NCI-H187 (cell line): Measurements from ENCODE around the gene ANAPC16.
"Not testable (repeated sequence)": the region's sequence is repeated elsewhere in the genome, so short reads cannot be mapped to it uniquely, and the experiment has no call there.

ENCODE experiments used
- DNase-seq, 2 experiments: peaks; one replicate each; lab custom pipeline; 2025; lab: John Stamatoyannopoulos, UW

The ANAPC16 gene

DNA sequence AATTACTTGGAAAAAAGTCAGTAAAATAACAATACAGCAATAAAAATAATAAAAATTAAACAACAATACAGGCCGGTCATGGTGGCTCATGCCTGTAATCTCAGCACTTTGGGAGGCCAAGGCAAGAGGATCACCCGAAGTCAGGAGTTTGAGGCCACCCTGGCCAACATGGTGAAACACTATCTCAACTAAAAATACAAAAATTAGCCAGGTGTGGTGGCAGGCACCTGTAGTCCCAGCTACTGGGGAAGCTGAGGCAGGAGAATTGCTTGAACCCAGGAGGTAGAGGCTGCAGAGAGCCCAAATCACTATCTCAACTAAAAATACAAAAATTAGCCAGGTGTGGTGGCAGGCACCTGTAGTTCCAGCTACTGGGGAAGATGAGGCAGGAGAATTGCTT, 4.0 kb upstream of the ANAPC16 start:
- DNase-seq, result not testable (repeated sequence)

DNA sequence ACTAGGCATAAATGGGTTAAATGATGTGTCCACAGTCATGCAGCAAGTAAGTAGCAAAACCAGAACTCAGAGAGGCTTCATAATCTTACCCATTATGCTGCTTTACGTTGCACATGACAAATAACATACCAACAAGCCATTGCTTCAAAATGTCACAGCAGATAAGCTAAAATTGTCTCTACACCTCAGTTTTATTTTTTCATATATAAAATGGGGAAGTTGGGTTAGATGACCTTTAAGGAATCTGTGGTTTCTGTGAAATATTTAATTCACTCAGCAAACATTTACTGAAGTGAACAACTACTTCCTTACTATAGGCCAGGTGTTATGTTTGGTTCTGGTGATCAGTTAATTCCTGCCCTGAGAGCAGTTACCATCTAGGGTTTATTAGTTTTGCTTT, 2.5 kb downstream of the ANAPC16 start:
- DNase-seq, result no peak

DNA sequence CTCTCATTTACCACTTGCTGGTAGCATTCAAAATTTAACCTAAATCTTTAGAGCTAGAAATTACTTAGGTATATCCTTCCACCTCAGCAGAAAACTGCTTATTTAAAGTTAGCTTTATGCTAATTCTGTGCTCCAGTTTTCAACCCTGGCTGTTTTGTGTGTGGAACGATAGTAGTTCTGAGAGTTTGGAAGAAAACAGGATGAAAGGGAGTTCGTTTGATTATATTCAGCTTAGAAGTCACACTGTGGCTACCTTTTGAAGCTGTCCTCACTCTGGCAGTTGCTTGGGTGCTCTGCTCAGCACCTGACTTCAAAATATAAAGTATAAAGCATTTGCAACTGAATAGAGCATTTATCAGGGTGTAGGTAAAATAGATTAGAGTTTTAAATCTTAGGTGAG, 2.9 kb downstream of the ANAPC16 start:
- DNase-seq, result no peak

DNA sequence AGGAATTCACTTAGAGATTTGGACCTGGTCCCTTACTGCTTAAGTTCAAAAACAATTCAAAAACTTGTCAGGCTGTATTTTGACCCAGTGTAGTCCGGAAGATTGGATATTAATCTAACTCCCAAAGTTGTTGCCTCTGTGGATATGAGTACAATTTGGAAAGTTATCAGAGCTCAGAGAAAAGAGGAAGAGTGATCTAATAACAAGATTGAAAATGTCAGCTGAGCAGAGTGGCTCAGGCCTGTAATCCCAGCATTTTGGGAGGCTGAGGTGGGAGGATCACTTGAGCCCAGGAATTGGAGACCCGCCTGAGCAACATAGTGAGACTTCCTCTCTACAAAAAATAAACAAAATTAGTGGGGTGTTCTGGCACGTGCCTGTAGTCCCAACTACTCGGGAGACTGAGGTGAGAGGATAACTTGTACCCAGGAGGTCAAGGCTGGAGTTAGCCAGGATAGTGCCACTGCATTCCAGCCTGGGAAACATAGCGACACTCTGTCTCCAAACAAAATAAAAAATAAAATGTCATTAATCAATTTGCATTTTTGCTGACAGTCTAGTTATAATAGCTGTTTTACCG, 3.5 kb downstream of the ANAPC16 start:
- no peak for DNase-seq

DNA sequence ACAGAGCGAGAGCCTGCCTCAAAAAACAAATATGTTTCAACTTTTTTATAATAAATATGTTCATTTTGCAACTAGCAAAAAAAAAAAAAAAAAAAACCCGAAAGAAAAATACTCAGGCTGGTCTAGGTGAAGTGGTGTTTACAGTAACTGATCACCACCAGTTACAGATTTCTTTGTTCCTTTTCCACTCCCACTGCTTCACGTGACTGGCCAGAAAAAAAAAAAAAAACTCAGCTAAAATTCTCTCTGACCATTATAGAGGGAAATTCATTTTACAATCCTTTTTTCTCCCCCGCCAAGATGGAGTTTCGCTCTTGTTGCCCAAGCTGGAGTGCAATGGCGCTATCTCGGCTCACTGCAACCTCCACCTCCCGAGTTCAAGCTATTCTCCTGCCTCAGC, 4.8 kb downstream of the ANAPC16 start:
- no peak for DNase-seq

DNA sequence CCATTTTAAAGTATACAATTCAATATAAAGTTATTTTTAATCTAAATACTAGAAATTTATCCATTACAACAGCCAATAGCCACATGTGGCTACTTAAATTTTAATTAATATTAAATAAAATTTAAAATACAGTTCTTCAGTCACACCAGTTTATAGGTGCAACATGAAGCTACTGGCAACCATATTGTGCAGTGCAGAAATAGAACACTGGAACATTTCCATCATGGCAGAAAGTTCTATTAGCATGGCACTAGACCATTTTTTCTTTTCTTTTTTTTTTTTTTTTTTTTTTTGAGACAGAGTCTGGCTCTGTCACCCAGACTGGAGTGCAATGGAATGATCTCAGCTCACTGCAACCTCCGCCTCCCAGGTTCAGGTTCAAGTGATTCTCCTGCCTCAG, 5.5 kb downstream of the ANAPC16 start:
- DNase-seq, result no peak

DNA sequence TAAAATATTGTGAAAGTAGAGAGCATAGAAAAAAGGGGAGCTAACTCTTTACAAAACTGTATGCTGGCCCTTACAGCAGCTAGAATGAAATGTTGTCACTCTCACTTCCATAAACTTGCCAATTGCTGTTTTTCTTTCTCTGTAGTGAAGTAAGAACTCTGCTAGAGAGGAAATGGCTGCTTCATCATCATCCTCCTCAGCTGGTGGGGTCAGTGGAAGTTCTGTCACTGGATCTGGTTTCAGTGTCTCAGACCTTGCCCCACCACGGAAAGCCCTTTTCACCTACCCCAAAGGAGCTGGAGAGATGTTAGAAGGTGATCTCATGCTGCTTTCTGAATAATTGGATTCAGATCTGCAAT, 7.9 kb downstream of the ANAPC16 start:
- DNase-seq, result no peak

DNA sequence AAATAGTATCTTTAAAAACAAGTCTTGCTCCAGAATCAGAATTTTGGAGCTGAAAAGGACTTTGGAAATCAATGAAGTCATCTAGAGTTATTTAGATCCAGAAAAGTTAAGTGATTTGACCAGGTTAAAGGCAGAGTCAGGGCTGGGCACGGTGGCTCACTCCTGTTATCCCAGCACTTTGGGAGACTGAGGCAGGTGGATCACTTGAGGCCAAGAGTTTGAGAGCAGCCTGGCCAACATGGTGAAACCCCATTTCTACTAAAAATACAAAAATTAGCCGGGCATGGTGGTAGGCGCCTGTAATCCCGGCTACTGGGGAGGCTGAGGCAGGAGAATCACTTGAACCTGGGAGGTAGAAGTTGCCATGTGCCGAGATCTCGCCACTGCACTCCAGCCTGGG, 8.4 kb downstream of the ANAPC16 start:
- DNase-seq, result not testable (repeated sequence)

DNA sequence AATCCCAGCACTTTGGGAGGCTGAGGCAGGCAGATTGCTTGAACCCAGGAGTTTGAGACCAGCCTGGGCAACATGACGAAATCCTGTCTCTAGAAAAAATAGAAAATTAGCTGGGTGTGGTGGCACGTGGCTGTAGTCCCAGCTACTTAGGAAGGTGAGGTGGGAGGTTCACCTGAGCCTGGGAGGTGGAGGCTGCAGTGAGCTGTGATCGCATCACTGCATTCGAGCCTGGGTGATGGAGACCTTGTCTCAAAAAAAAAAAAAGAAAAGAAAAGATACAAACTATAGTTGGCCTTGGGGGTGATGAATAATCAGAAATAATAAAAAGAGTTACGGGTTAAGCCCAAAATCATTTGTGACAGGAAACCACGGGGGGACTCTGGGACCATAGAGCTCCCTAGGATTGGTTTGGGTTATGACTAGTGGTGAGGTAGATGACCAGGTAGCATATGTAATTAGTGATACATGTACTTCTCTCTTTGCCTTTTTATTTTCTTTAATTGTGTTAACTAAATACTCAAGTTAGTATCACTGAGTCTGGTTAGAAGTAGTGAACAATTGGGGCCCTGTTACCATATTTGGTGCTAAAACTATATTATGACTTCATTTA, 10.7 kb downstream of the ANAPC16 start:
- DNase-seq, result no peak

DNA sequence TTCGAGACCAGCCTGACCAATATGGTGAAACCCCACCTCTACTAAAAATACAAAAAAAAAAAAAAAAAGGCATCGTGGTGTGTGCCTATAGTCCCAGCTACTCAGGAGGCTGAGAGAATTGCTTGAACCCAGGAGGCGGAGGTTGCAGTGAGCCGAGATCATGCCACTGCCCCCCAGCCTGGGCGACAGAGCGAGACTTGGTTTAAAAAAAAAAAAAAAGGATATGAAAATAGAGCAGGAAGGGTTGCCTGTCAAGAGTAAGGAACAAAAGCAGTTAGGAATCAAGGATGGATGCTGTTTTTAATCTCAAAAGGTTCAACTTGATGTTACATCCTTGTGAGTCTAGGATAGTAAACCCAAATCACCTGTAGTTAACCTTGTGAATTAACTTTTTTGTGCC, 12.0 kb downstream of the ANAPC16 start:
- DNase-seq, result no peak

DNA sequence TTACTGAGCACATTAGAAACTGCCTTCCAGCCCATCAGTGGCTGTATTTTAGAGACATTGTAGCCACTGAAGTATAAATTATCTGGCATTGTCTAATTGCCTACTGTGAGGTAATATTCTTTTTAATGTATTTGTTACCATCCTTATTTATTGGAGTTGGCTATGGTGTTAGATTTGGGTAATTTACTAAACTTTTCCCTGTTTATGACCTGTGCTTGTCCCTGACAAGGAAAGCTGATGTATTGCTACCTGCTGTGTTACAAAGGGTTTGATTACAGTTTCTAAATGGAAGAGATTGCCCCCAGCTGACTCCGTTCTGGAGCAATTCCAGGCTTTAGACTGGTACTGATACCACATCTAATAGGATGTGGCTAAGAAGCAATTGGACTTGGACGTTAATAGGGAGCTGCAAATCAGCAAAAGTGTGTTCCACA, 12.5 kb downstream of the ANAPC16 start:
- no peak for DNase-seq

DNA sequence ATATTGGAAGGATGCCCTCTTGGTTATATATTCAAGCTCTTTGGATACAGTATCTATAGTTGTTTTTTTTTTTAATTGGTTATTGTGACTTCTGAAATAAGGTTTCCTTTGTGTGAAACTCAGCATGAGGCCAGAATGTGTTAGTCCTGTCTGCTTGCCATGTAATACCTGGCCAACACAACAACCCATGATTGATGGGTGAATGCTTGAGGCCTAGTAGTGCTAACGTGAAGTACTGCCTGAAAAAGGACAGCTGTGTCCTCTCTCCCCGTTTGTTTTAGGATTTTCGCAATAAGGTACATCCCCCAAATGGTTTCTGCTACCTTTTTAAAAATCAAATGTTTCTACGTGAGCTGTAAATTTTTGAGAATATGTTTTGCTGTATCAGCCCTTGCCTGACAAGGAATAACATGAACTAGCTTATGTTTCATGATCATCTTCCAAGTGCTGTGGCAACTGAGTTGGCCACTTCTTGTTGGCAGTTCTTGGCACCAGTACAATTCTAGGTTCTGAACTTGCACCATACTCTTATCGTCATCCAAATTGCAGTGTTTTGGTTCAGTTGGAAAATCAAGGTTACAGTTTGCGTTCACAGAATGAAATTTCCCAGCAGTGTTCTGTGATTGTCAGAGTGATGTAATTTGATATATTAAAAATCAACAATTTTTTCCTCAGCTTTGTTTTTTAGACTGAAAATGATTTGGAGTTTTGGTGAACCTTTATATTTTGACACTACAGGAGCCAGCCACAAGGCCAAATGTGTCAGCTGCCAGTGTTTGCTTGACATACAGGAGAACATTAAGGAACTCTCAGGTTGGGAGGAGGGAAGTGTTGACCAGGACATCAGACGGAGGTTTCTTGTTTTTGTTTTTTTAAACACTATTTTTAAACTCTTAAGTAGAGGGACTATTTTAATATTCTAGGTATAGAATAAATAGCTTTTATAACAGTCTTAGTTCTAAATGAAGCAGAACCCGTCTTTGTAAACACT, 13.7 kb downstream of the ANAPC16 start:
- DNase-seq, result no peak

DNA sequence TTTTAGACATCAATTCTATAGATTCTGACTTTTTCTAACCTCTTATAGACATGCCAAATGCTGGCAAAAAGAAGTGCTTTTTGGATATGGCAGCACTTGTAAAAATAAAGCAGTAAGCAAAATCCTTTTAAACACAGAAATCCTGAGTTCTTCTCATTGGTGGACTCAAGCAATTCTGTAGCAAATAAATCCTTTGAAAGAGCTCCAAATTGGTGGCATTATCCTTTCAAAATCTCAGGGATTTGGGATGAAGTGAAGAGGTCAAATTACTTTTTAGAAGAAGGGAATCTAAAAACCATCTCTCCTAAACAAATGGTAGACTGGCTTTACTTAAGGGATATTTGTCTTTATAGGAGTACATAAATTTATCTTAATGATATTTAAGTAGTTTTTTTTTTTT, 17.8 kb downstream of the ANAPC16 start:
- no peak for DNase-seq

DNA sequence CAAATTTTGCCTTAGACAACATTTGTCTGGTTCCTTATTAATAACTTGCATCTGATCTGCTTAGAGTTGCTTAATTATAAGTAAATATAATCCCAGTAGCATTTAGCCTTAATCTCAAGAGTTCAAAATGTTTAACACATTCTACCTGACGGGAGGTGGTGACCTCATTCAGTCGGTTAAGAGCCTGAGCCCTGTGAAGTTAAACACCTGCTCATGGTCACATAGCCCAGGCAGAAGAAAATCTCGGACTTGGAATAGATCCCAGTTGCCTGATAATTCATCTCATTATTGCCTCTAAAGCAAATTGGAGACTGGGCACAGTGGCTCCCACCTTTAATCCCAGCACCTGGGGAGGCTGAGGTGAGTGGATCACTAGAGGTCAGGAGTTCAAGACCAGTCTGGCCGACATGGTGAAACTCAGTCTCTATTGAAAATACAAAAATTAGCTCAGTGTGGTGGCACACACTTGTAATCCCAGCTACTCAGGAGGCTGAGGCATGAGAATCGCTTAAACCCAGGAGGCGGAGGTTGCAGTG, 18.8 kb downstream of the ANAPC16 start:
- DNase-seq, result no peak

DNA sequence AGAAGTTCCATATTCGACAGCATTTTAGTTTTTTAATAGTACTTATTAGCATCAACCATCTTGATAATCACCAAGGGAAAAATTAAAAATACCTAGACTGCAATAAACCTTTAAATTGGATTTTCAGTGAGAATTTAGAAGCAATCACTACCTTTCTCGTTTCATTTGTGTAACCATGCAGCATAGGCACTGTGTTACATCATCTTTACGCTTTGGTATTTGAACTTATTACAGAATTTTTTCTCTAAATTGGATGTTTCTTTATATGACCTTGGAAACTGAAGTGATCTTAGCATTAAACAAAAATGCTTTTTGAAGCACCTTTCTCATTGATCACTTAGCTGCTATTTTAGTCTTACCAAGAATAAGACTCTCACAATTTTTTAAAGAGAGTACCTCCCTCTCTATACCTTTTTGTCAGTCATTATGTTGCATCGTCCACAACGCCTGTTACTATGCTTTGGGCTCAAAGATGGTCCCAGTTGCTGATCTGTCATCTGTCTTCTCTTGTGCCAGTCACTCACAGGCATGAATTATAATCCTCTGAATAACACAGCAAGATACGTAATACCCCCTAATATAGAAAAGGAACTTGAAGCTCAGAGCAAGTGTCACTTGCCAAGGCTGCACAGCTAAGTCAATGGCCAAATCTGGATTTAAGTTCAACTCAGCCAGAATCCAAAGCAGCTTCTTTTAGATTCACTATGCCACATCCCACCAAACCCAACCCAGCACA, 19.9 kb downstream of the ANAPC16 start:
- no peak for DNase-seq

DNA sequence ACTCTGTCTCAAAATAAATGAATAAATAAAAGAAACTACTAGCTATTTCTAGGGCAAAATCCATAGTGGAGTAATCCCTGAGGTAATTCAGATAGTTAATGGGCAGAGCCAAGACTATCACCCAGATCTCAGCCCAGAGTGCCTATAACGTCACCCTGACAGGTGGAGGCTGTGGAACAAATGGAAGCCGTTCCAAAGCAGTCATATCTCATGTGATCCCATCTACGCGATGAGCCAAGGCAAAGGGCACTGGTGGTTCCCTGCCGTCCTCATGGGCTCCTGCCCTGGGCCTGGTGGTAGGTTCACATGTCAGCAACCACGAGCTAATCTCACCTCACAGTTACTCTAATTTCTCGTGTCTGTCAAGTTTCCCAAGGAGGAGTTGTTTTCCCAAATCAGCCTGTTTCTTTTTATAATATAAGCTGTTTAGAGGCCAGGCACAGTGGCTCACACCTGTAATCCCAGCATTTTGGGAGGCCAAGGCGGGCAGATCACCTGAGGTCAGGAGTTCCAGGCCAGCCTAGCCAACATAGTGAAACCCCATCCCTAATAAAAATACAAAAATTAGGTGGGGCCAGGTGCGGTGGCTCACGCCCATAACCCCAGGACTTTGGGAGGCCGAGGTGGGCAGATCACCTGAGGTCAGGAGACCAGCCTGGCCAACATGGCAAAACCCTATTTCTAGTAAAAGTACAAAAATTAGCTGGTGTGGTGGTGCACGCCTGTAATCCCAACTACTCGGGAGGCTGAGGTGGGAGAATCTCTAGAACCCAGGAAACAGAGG, 22.8 kb downstream of the ANAPC16 start:
- no peak for DNase-seq

DNA sequence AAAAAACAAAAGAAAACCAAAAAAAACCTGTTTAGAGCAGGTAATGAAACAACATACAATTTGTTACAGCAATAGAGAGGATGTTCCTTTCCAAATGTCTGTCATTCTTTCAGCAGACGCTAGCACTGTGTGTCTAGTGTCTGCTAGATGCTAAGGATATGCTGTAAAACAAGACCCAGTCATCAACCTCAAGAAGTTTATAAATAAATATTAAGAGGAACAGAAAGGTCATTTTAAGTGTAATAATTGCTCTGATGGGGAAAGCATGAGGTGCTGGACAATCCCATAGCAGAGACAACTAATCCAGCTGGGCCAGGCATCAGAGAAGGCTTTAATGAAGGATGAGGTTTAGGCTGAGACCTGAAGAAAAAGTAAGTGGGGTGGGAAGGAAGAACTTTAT, 23.6 kb downstream of the ANAPC16 start:
- no peak for DNase-seq

DNA sequence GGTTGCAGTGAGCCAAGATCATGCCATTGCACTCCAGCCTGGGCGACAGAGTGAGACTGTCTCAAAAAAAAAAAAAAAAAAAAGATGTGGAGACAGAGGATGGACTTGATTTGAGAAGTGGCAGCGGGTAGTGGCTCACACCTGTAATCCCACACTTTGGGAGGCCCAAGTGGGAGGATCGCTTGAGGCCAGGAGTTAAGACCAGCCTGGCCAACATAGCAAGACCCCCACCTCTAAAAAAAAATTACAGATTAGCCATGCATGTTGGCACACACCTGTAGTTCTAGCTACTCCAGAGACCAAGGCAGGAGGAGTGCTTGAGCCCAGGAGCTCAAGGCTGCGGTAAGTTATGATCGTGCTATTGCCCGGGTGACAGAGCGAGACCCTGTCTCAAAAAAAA, 24.6 kb downstream of the ANAPC16 start:
- DNase-seq, result no peak

DNA sequence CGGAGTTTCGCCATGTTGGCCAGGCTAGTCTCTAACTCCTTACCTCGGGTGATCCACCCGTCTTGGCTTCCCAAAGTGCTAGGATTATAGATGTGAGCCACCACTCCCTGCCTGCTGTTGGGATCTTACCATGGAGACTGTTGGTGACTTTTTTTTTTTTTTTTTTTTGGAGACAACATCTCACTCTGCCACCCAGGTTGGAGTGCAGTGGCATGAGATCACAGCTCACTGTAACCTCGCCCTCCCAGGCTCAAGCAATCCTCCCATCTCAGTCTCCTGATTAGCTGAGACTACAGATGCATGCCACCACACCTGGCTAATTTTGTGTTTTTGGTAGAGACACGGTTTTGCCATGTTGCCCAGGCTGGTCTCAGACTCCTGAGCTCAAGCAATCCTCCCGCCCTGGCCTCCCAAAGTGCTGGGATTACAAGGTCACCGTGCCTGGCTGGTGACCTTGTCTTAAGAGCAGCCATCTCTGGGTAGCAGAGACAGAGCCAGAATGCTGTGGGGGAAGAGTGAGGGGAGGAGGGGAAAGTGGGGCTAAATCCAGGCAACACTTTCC, 26.0 kb downstream of the ANAPC16 start:
- DNase-seq, result no peak

DNA sequence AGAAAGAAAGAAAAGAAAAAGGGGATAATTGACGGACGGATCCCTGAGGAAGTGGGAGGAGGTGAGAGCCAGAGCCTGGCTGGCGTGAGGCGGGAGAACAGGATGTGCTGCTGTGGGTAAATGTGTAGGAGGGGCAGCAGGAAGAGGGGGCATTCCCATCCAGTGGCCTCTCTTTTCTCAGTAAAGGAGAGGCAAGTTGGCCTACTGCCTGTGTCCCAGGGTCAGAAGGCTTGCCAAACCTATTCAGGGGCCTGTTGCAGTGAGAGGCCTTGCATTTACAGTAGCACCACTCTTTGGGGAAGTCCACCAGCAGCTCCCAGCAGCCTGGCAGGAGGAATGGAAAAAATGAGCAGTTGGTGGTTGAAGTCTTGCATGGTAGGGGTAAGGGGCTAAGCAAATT, 26.9 kb downstream of the ANAPC16 start:
- DNase-seq, result no peak

DNA sequence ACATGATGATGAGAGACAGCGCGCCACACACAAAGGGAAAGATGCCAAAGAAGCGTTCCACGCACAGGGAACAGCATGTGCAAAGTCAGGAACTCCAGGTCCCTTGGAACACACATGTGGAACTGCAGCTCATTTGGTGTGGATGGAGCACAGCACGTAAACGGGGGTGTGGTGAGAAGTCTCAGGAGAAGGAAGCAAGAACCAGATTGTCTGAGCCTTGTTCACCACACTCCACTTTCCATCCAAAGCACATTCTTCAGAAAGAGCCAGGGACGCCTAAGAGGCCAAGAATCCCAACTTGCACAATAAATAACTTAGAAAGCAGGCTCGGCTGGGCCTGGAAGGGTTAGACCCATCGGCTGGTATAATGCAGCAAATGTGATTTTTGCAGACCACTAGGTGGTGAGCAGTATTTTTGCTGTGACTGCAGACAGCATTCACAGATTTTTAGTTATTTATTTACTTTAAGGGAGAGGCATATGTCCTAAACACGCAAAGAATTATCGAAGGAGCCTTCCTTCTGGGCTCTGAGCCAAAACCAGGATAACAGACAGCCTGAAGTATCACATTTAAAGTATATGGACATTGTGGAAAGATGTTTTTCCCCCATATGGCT, 28.1 kb downstream of the ANAPC16 start:
- no peak for DNase-seq
